Measurements from ENCODE around the gene ST6GALNAC3.
"Not testable (repeated sequence)": the region's sequence is repeated elsewhere in the genome, so short reads cannot be mapped to it uniquely, and the experiment has no call there.

DNA sequence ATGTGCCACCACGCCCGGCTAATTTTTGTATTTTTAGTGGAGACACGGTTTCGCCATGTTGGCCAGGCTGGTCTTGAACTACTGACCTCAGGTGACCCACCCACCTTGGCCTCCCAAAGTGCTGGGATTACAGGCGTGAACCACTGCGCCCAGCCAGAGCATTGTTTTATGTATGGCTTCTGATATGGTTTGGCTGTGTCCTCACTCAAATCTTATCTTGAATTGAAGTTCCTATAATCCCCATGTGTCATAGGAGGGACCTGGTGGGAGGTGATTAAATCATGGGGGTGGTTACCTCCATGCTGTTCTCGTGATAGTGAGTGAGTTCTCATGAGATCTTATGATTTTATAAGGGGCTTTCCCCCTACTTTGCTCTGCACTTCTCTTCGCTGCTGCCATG lies 22.5 kb downstream of the ST6GALNAC3 start:
- TF ChIP-seq, protein P1, sequence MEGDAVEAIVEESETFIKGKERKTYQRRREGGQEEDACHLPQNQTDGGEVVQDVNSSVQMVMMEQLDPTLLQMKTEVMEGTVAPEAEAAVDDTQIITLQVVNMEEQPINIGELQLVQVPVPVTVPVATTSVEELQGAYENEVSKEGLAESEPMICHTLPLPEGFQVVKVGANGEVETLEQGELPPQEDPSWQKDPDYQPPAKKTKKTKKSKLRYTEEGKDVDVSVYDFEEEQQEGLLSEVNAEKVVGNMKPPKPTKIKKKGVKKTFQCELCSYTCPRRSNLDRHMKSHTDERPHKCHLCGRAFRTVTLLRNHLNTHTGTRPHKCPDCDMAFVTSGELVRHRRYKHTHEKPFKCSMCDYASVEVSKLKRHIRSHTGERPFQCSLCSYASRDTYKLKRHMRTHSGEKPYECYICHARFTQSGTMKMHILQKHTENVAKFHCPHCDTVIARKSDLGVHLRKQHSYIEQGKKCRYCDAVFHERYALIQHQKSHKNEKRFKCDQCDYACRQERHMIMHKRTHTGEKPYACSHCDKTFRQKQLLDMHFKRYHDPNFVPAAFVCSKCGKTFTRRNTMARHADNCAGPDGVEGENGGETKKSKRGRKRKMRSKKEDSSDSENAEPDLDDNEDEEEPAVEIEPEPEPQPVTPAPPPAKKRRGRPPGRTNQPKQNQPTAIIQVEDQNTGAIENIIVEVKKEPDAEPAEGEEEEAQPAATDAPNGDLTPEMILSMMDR (IDR thresholded peaks at IDR 0.05; ENCODE audit: low read depth, low read length), result not testable (repeated sequence)
- TF ChIP-seq EZH2phosphoT487 (IDR thresholded peaks at IDR 0.05; ENCODE audit: low read depth), result not testable (repeated sequence)
